ENCODE results near the gene AFAP1L1. TPM values are rescaled to one million over a fixed set of nuclear protein-coding genes. Genes with fewer than 3 reads are reported as not detected.
A peak's percentile ranks its signal among the peaks of the same experiment; 100 is the strongest.

Gene AFAP1L1
- total and polyA plus RNA-seq, 9 of the 15 experiments (the other 6 are each of a cell fraction or from before 2014, with no cell fraction given): 0.01 to 0.12 (median 0.03) TPM; not detected in 4

- TF ChIP-seq, protein P1, sequence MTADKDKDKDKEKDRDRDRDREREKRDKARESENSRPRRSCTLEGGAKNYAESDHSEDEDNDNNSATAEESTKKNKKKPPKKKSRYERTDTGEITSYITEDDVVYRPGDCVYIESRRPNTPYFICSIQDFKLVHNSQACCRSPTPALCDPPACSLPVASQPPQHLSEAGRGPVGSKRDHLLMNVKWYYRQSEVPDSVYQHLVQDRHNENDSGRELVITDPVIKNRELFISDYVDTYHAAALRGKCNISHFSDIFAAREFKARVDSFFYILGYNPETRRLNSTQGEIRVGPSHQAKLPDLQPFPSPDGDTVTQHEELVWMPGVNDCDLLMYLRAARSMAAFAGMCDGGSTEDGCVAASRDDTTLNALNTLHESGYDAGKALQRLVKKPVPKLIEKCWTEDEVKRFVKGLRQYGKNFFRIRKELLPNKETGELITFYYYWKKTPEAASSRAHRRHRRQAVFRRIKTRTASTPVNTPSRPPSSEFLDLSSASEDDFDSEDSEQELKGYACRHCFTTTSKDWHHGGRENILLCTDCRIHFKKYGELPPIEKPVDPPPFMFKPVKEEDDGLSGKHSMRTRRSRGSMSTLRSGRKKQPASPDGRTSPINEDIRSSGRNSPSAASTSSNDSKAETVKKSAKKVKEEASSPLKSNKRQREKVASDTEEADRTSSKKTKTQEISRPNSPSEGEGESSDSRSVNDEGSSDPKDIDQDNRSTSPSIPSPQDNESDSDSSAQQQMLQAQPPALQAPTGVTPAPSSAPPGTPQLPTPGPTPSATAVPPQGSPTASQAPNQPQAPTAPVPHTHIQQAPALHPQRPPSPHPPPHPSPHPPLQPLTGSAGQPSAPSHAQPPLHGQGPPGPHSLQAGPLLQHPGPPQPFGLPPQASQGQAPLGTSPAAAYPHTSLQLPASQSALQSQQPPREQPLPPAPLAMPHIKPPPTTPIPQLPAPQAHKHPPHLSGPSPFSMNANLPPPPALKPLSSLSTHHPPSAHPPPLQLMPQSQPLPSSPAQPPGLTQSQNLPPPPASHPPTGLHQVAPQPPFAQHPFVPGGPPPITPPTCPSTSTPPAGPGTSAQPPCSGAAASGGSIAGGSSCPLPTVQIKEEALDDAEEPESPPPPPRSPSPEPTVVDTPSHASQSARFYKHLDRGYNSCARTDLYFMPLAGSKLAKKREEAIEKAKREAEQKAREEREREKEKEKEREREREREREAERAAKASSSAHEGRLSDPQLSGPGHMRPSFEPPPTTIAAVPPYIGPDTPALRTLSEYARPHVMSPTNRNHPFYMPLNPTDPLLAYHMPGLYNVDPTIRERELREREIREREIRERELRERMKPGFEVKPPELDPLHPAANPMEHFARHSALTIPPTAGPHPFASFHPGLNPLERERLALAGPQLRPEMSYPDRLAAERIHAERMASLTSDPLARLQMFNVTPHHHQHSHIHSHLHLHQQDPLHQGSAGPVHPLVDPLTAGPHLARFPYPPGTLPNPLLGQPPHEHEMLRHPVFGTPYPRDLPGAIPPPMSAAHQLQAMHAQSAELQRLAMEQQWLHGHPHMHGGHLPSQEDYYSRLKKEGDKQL (CRISPR knock-in tag; IDR thresholded peaks at IDR 0.05; ENCODE audit: borderline replicate concordance): no peak
- no peak for TF ChIP-seq MCM2 (IDR thresholded peaks at IDR 0.05; ENCODE audit: low read depth)
- no peak for TF ChIP-seq ZNF717 (CRISPR knock-in tag; IDR thresholded peaks at IDR 0.05)
- TF ChIP-seq FOXP1 (CRISPR knock-in tag; IDR thresholded peaks at IDR 0.05): peak; percentile 87; the same call in 1 of the 2 replicates
- TF ChIP-seq EHMT2 (IDR thresholded peaks at IDR 0.05): peak; percentile 34; the same call in 1 of the 2 replicates
- TF ChIP-seq CEBPB (tag; IDR thresholded peaks at IDR 0.05): no peak
- peak; percentile 77; the same call in 1 of the 2 replicates for TF ChIP-seq ZC3H11A (IDR thresholded peaks at IDR 0.05; ENCODE audit: low read depth, low read length)
- TF ChIP-seq C11orf30 (IDR thresholded peaks at IDR 0.05; ENCODE audit: low read depth): peak; percentile 85
- 0 out of 2 replicates have a peak, but pooled peaks have one; percentile 20 for TF ChIP-seq ZNF384 (IDR thresholded peaks at IDR 0.05; ENCODE audit: low read depth, low read length)
- TF ChIP-seq ZKSCAN8 (CRISPR knock-in tag; IDR thresholded peaks at IDR 0.05): no peak
- no peak for TF ChIP-seq KLF6 (CRISPR knock-in tag; IDR thresholded peaks at IDR 0.05; ENCODE audit: borderline replicate concordance)
- TF ChIP-seq TSC22D4 (tag; IDR thresholded peaks at IDR 0.05): no peak
- TF ChIP-seq KLF16 (IDR thresholded peaks at IDR 0.05): no peak
- no peak for TF ChIP-seq IRF9 (tag; IDR thresholded peaks at IDR 0.05)
- peak; percentile 52; the same call in 1 of the 2 replicates for TF ChIP-seq ZBTB7A (IDR thresholded peaks at IDR 0.05; ENCODE audit: borderline replicate concordance, control insufficient read depth, low read depth, low read length)
- no peak for TF ChIP-seq NCOA4 (IDR thresholded peaks at IDR 0.05; ENCODE audit: partially characterized antibody)
- TF ChIP-seq XRCC4 (IDR thresholded peaks at IDR 0.05; ENCODE audit: extremely low read depth, insufficient read depth, insufficient read length): no peak
- TF ChIP-seq ZNF696 (CRISPR knock-in tag; conservative IDR thresholded peaks at IDR 0.05): no peak
- TF ChIP-seq SRSF1 (IDR thresholded peaks at IDR 0.05; ENCODE audit: low read depth, low read length): no peak
- TF ChIP-seq ZNF41 (CRISPR knock-in tag; conservative IDR thresholded peaks at IDR 0.05): 0 out of 2 replicates have a peak, but pooled peaks have one; percentile 43
- TF ChIP-seq ZNF280B (CRISPR knock-in tag; IDR thresholded peaks at IDR 0.05): no peak
- no peak for TF ChIP-seq ZNF57 (CRISPR knock-in tag; IDR thresholded peaks at IDR 0.05)
Measured at GRCh38 chr5:149345147-149345891, 73.7 kb downstream of the AFAP1L1 start, which contains the start of gene GRPEL2 (continued).

Data from K562 (cell line).